ENCODE data around the gene CROCC2. TPM values are rescaled to one million over a fixed set of nuclear protein-coding genes. Genes with fewer than 3 reads are reported as not detected.

CROCC2 gene
- polyA plus RNA-seq, 2 of the 4 experiments (the other 2 are of a cell fraction): not detected

- no peak for ATAC-seq
- no peak overlapping the region for H3K27ac ChIP-seq
- WGBS (ENCODE audit: missing lambda C conversion rate): 42% methylated on average over 8 of the region's 8 CpGs
- POLR2A ChIA-PET: no interaction called here
- H3K4me1 ChIP-seq: no peaks in the 10 kb centered on the region
- FAIRE-seq: no peak
- TF ChIP-seq TP53 (CRISPR knock-in tag; IDR thresholded peaks at IDR 0.05): no peak
- no peak for TF ChIP-seq RNF2 (IDR thresholded peaks at IDR 0.05; ENCODE audit: borderline replicate concordance, low read depth)
- no peak for TF ChIP-seq HOXB13 (CRISPR knock-in tag; IDR thresholded peaks at IDR 0.05; ENCODE audit: low read depth)
- TF ChIP-seq MAZ (IDR thresholded peaks at IDR 0.05; ENCODE audit: borderline replicate concordance, low read depth, low read length): no peak
- TF ChIP-seq PHF8 (IDR thresholded peaks at IDR 0.05; ENCODE audit: borderline replicate concordance, low read depth): no peak
- TF ChIP-seq CTCF (IDR thresholded peaks at IDR 0.05): no peak
- TF ChIP-seq CHD2 (IDR thresholded peaks at IDR 0.05; ENCODE audit: low read length, partially characterized antibody): no peak
- no peak for TF ChIP-seq BHLHE40 (IDR thresholded peaks at IDR 0.05; ENCODE audit: low read depth, low read length)
- no peak for TF ChIP-seq HOXB5 (CRISPR knock-in tag; IDR thresholded peaks at IDR 0.05)
- no peak for TF ChIP-seq HEYL (CRISPR knock-in tag; IDR thresholded peaks at IDR 0.05)
- TF ChIP-seq HOXA7 (CRISPR knock-in tag; IDR thresholded peaks at IDR 0.05): no peak
- no peak for TF ChIP-seq JUN (IDR thresholded peaks at IDR 0.05)
- TF ChIP-seq SMC3 (IDR thresholded peaks at IDR 0.05): no peak
- TF ChIP-seq EHMT2 (IDR thresholded peaks at IDR 0.05; ENCODE audit: low read depth): no peak
- no peak for TF ChIP-seq SREBF2 (IDR thresholded peaks at IDR 0.05)
- TF ChIP-seq EP300 (IDR thresholded peaks at IDR 0.05): no peak
- TF ChIP-seq NPAS2 (CRISPR knock-in tag; IDR thresholded peaks at IDR 0.05; ENCODE audit: borderline replicate concordance): no peak
- no peak for TF ChIP-seq NFE2L2 (conservative IDR thresholded peaks at IDR 0.05; ENCODE audit: low read length)
- no peak for TF ChIP-seq HES2 (IDR thresholded peaks at IDR 0.05)
- no peak for TF ChIP-seq MAX (IDR thresholded peaks at IDR 0.05)
- H3K9me3 ChIP-seq: peaks cover 11% of the 10 kb centered on the region; the same call in 2 of the 3 replicates
- DNase-seq (ENCODE audit: low read depth in 1 of 2, low spot score in 1 of 2): no peak
- no peak overlapping the region for H3K4me2 ChIP-seq
- no peak overlapping the region for H3K4me3 ChIP-seq
- CTCF ChIA-PET: interaction anchor here (1.0 to 1.6 kb wide), 4 partner anchors 57 to 107 kb away, joined by 3 to 6 read pairs (median 4); no protein-coding TSS in a partner anchor
Observed at GRCh38 chr2:241020629-241021190, 114.6 kb downstream of the CROCC2 start.

GRCh38 chr2:241025639-241026038 is 119.5 kb downstream of the CROCC2 start:
- Histone ChIP-seq H3K4me3 (no peak overlapping the region), H3K4me1 (no peaks in the 10 kb centered on the region), H3K27ac (no peak overlapping the region), H3K9me3 (peaks cover 30% of the 10 kb centered on the region), H3K4me2 (no peak overlapping the region)
- 61% methylated on average over 1 of the region's 1 CpG for WGBS (ENCODE audit: missing lambda C conversion rate)
- FAIRE-seq: no peak
- ATAC-seq: no peak
- ChIA-PET POLR2A (no interaction called here), CTCF (no interaction called here)
- no peak for DNase-seq (ENCODE audit: low read depth in 1 of 2, low spot score in 1 of 2)
- no peak for TF ChIP-seq RCOR1 (IDR thresholded peaks at IDR 0.05; ENCODE audit: low read depth, low read length)
- TF ChIP-seq RARB (CRISPR knock-in tag; IDR thresholded peaks at IDR 0.05): no peak
- TF ChIP-seq HOXB5 (CRISPR knock-in tag; IDR thresholded peaks at IDR 0.05): 0 out of 2 replicates have a peak, but pooled peaks have one; percentile 20
- no peak for TF ChIP-seq POLR2A (IDR thresholded peaks at IDR 0.05; ENCODE audit: low read length)
- TF ChIP-seq KDM1A (IDR thresholded peaks at IDR 0.05; ENCODE audit: low read depth): 0 out of 2 replicates have a peak, but pooled peaks have one; percentile 65
- 0 out of 2 replicates have a peak, but pooled peaks have one; percentile 41 for TF ChIP-seq HDAC2 (IDR thresholded peaks at IDR 0.05)
- no peak for TF ChIP-seq EHMT2 (IDR thresholded peaks at IDR 0.05; ENCODE audit: low read depth)
- no peak for TF ChIP-seq FOSB (CRISPR knock-in tag; IDR thresholded peaks at IDR 0.05)
- no peak for TF ChIP-seq POLR2AphosphoS2 (conservative IDR thresholded peaks at IDR 0.05; ENCODE audit: low read length)
- no peak for TF ChIP-seq ESRRA (IDR thresholded peaks at IDR 0.05; ENCODE audit: borderline replicate concordance, low read length)
- no peak for TF ChIP-seq RFX5 (IDR thresholded peaks at IDR 0.05)
